Activated CD8-positive, alpha-beta T cell treated with anti-CD3 and anti-CD28 coated beads for 36 hours (primary cell): ENCODE data around the gene ABHD11. TPM values are rescaled to one million over a fixed set of nuclear protein-coding genes. Genes with fewer than 3 reads are reported as not detected.

ENCODE experiments used
- ATAC-seq: fragments of 200-7000 bp; cut with Tn5 transposase; one replicate; pipeline ENCODE4 v1.10.0; 2021; ENCODE audit warnings: mild to moderate bottlenecking, moderate library complexity
- CTCF ChIA-PET: fragments of 350-600 bp; sonication (Branson Sonifier 250); formaldehyde crosslinking; loops from one replicate; lab custom pipeline; 2021; ENCODE audit warnings: antibody characterized with exemption; lab: Charles Lee
- POLR2A ChIA-PET: fragments of 350-600 bp; sonication (Branson Sonifier 250); formaldehyde crosslinking; loops from one replicate; lab custom pipeline; 2021; ENCODE audit warnings: antibody characterized with exemption; lab: Charles Lee
- DNase-seq: peaks from one replicate; pipeline ENCODE4 v3.0.0-alpha.2; 2020
- H3K27ac Mint-ChIP-seq: one replicate; pipeline ENCODE4 v1.8.0; 2021; ENCODE audit warnings: mild to moderate bottlenecking, mixed read lengths
- H3K27me3 Mint-ChIP-seq: one replicate; pipeline ENCODE4 v1.8.0; 2021; ENCODE audit warnings: mixed read lengths
- H3K36me3 Mint-ChIP-seq: one replicate; pipeline ENCODE4 v1.8.0; 2021; ENCODE audit warnings: low read depth, mixed read lengths
- H3K4me1 Mint-ChIP-seq: one replicate; pipeline ENCODE4 v1.8.0; 2021; ENCODE audit warnings: low read depth, mixed read lengths
- H3K4me3 Mint-ChIP-seq: one replicate; pipeline ENCODE4 v1.8.0; 2021; ENCODE audit warnings: mild to moderate bottlenecking, moderate library complexity, mixed read lengths
- H3K9me3 Mint-ChIP-seq: one replicate; pipeline ENCODE4 v1.8.0; 2021; ENCODE audit warnings: mixed read lengths
- intact Hi-C: fragments of 100-400 bp; cut with micrococcal nuclease; formaldehyde crosslinking; loops from one replicate; pipeline ENCODE4 v1.10.0; 2022
- total RNA-seq, 2 experiments: library from RNA; stranded (reverse); gene quantifications; one replicate each; pipeline ENCODE4 v1.2.3, GENCODE V29; 2021
- TF ChIP-seq, protein P1 (sequence below): fragments of 200-600 bp; IDR thresholded peaks from one replicate; pipeline ENCODE4 v1.8.0; 2022; ENCODE audit warnings: antibody characterized with exemption, mild to moderate bottlenecking

ABHD11 gene
- total RNA-seq, 2 experiments from 2014 or later, result 19.0 to 21.5 TPM

DNA sequence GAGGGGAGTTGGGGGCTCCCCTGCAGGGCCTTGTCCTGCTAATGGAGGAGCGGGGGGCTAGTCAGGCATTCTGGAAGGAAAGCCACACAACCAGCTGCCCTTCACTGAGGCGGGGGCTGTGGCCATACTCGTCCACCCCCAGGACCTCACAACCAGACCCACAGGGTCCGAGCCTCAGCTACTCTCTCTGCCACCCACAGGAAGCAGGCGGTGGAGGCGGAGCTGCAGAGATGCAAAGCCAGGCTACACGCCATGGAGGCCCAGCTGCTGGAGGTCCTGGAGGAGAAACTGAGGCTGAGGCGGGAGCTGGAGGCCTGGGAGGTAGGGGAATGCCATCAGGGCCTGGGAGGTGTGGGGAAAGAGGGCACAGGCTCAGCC, 3.1 kb downstream of the ABHD11 start:
- Mint-ChIP-seq H3K36me3 (peaks cover 6% of the 10 kb centered on the region), H3K4me1 (peaks cover 4% of the 10 kb centered on the region), H3K27me3 (peaks cover 2% of the 10 kb centered on the region), H3K27ac (no peak overlapping the region), H3K9me3 (no peaks in the 10 kb centered on the region), H3K4me3 (no peak overlapping the region)
- no peak for DNase-seq
- TF ChIP-seq, protein P1, sequence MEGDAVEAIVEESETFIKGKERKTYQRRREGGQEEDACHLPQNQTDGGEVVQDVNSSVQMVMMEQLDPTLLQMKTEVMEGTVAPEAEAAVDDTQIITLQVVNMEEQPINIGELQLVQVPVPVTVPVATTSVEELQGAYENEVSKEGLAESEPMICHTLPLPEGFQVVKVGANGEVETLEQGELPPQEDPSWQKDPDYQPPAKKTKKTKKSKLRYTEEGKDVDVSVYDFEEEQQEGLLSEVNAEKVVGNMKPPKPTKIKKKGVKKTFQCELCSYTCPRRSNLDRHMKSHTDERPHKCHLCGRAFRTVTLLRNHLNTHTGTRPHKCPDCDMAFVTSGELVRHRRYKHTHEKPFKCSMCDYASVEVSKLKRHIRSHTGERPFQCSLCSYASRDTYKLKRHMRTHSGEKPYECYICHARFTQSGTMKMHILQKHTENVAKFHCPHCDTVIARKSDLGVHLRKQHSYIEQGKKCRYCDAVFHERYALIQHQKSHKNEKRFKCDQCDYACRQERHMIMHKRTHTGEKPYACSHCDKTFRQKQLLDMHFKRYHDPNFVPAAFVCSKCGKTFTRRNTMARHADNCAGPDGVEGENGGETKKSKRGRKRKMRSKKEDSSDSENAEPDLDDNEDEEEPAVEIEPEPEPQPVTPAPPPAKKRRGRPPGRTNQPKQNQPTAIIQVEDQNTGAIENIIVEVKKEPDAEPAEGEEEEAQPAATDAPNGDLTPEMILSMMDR, result no peak
- ATAC-seq, result no peak
- CTCF ChIA-PET, result interaction anchor here (0.7 to 5.2 kb wide), 14 partner anchors 9 to 157 kb away, joined by 3 to 84 read pairs (median 4); partner anchors contain the start of gene TBL2
- intact Hi-C loops, result no loop called here
- POLR2A ChIA-PET, result interaction anchor here (0.6 to 1.4 kb wide), 3 partner anchors 30 to 214 kb away, joined by 3 to 5 read pairs (median 3); partner anchors contain the start of gene BAZ1B

DNA sequence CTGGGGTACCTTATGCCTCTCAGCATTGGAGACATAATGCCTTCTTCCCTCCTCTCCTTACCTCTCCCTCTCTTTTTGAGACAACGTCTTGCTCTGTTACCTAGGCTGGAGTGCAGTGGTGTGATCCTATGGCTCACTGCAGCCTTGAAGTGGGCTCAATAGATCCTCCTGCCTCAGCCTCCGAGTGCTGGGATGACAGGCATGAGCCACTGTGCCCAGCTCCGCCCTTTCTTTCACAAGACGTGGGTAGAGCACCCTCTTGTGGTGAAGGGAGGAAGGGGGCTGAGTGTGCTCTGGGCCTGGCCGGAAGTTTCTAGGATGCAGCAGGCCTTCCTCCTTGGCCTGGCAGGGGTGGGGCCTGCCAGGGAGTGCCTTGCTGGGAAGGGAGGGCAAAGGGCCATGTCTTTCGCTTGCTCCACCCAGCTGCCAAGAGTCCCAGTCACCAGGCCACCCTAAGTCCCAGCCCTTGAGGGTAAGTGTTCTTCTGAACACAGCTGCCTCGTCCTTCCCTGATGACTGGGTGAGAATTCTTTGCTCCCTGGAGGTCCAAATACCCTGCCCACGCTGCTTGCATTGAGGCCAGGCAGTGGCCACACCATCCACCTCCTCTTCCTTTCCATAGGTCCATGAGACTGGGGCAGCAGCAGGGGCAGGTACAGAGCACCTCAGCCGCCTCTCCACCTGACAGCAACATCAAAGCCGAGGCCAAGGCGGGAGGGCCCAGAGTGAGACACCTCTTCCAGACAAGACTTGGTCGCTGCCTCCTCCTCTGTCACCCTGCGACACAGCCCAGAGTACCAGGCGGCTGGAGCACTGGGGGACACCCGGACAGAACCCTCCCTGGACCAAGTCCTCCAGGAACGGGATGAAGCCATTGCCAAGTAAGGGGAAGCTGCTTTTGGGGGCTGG, 3.7 kb downstream of the ABHD11 start:
- CTCF ChIA-PET, result interaction anchor here (0.6 to 5.2 kb wide), 38 partner anchors 10 to 214 kb away, joined by 3 to 84 read pairs (median 4); partner anchors contain the start of genes METTL27, STX1A, TBL2 and VPS37D
- H3K27ac Mint-ChIP-seq, result peak overlapping the region; percentile 27
- H3K4me1 Mint-ChIP-seq, result peaks cover 4% of the 10 kb centered on the region
- no peaks in the 10 kb centered on the region for H3K9me3 Mint-ChIP-seq
- no peak overlapping the region for H3K4me3 Mint-ChIP-seq
- DNase-seq (peak; percentile 89), ATAC-seq (peak; percentile 64)
- peaks cover 6% of the 10 kb centered on the region for H3K36me3 Mint-ChIP-seq
- H3K27me3 Mint-ChIP-seq, result peaks cover 2% of the 10 kb centered on the region
- POLR2A ChIA-PET, result interaction anchor here (0.6 to 1.4 kb wide), 4 partner anchors 17 to 213 kb away, joined by 3 to 5 read pairs (median 3); partner anchors contain the start of gene BAZ1B
- intact Hi-C loops, result no loop called here
- TF ChIP-seq, protein P1, result peak; percentile 69

DNA sequence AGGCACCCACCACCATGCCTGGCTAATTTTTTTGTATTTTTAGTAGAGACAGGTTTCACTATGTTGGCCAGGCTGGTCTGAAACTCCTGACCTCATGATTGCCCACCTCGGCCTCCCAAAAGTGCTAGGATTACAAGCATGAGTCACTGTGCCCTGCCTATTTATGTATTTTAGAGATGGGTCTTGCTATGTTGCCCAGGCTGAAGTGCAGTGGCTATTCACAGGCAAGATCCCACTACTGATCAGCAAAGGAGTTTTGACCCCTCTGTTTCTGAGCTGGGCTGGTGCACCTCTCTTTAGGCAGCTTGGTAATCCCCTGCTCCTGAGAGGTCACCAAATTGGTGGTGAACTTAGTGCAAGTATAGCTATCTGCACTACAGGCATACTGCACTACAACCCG, 6.2 kb downstream of the ABHD11 start:
- ChIA-PET POLR2A (no interaction called here), CTCF (interaction anchor here (1.0 to 2.7 kb wide), 2 partner anchors 107 to 126 kb away, joined by 3 to 16 read pairs; partner anchors contain the start of gene MLXIPL)
- ATAC-seq (no peak), DNase-seq (no peak)
- Mint-ChIP-seq H3K36me3 (peaks cover 6% of the 10 kb centered on the region), H3K27me3 (peaks cover 8% of the 10 kb centered on the region), H3K4me3 (no peak overlapping the region), H3K4me1 (peaks cover 4% of the 10 kb centered on the region), H3K27ac (no peak overlapping the region), H3K9me3 (no peaks in the 10 kb centered on the region)
- intact Hi-C loops, result no loop called here
- TF ChIP-seq, protein P1, result no peak

DNA sequence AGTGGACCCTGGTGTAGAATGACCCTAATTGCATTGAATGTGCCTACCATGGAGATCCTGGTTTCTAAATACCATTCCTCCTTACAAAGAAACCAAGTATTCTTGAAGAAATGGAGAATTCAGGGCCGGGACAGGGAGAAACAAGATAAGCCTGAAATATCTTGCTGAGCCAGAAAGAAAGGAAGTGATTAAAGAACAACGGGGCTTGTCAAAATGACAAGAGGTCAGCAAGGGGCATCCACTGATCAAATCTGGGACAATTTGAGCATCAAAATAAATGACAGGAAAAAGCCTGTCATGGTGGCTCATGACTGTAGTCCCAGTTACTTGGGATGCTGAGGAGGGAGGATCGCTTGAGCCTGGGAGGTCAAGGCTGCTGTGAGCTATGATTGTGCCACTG, 8.1 kb downstream of the ABHD11 start:
- TF ChIP-seq, protein P1, result no peak
- intact Hi-C loops, result no loop called here
- ChIA-PET POLR2A (no interaction called here), CTCF (no interaction called here)
- Mint-ChIP-seq H3K9me3 (no peaks in the 10 kb centered on the region), H3K4me1 (peaks cover 4% of the 10 kb centered on the region), H3K4me3 (no peak overlapping the region), H3K27ac (no peak overlapping the region), H3K36me3 (no peaks in the 10 kb centered on the region), H3K27me3 (peaks cover 8% of the 10 kb centered on the region)
- DNase-seq (no peak), ATAC-seq (no peak)
